Activated CD4-positive, alpha-beta T cell treated with anti-CD3 and anti-CD28 coated beads, Interleukin-2, amount 50 U/mL, for 48 hours (primary cell): ENCODE measurements around the gene OFD1.

Source experiments
- DNase-seq, 2 experiments: peaks; one replicate each; pipeline ENCODE4 v3.0.0-alpha.2; 2020

Gene OFD1

GRCh38 chrX:13752646-13753045 lies 18.1 kb downstream of the OFD1 start:
- no peak for DNase-seq

GRCh38 chrX:13754765-13755164 lies 20.2 kb downstream of the OFD1 start:
- no peak for DNase-seq

- DNase-seq, result no peak
Observed at GRCh38 chrX:13755254-13755653, 20.7 kb downstream of the OFD1 start.

- no peak for DNase-seq
Observed at GRCh38 chrX:13756381-13756780, 21.8 kb downstream of the OFD1 start.

GRCh38 chrX:13759152-13759718 lies 24.7 kb downstream of the OFD1 start:
- no peak for DNase-seq

- no peak for DNase-seq
Observed at GRCh38 chrX:13760426-13760825, 25.9 kb downstream of the OFD1 start.

- peak in 1 of 2 experiments; percentile 21 for DNase-seq
Observed at GRCh38 chrX:13761606-13762414, 27.3 kb downstream of the OFD1 start.

- no peak for DNase-seq
Observed at GRCh38 chrX:13763489-13763888, 28.9 kb downstream of the OFD1 start.

GRCh38 chrX:13764281-13764680 lies 29.7 kb downstream of the OFD1 start:
- no peak for DNase-seq

- DNase-seq, result no peak
Observed at GRCh38 chrX:13764765-13765164, 30.2 kb downstream of the OFD1 start.

- DNase-seq, result no peak
Observed at GRCh38 chrX:13768939-13769338, 34.4 kb downstream of the OFD1 start.

- no peak for DNase-seq
Observed at GRCh38 chrX:13770013-13770535, 35.5 kb downstream of the OFD1 start.

- no peak for DNase-seq
Observed at GRCh38 chrX:13774696-13775095, 40.1 kb downstream of the OFD1 start.

GRCh38 chrX:13775837-13776236 lies 41.3 kb downstream of the OFD1 start:
- no peak for DNase-seq

- no peak for DNase-seq
Observed at GRCh38 chrX:13776387-13776786, 41.8 kb downstream of the OFD1 start.

- peak; percentile 2 to 5 for DNase-seq
Observed at GRCh38 chrX:13778916-13779315, 44.4 kb downstream of the OFD1 start.

GRCh38 chrX:13780868-13781427 lies 46.4 kb downstream of the OFD1 start:
- no peak for DNase-seq

GRCh38 chrX:13786048-13786447 lies 51.5 kb downstream of the OFD1 start:
- DNase-seq, result no peak

GRCh38 chrX:13790206-13791131 lies 55.9 kb downstream of the OFD1 start:
- no peak for DNase-seq

- no peak for DNase-seq
Observed at GRCh38 chrX:13791145-13791544, 56.6 kb downstream of the OFD1 start.

- no peak for DNase-seq
Observed at GRCh38 chrX:13791559-13791958, 57.0 kb downstream of the OFD1 start.

GRCh38 chrX:13793897-13794296 lies 59.3 kb downstream of the OFD1 start:
- no peak for DNase-seq

GRCh38 chrX:13794417-13794816 lies 59.9 kb downstream of the OFD1 start:
- DNase-seq, result no peak
